Stimulated activated CD8-positive, alpha-beta memory T cell treated with anti-CD3 and anti-CD28 coated beads, Interleukin-7, amount 100 ng/mL, for 24 hours (primary cell): Measurements from ENCODE around the gene ZNF771.
"Not testable (repeated sequence)": the region's sequence is repeated elsewhere in the genome, so short reads cannot be mapped to it uniquely, and the experiment has no call there.

Source experiments
- DNase-seq: peaks from one replicate; pipeline ENCODE4 v3.0.0-alpha.2; 2020; ENCODE audit warnings: low read depth

The ZNF771 gene

GRCh38 chr16:30434852-30435251 is 27.4 kb downstream of the ZNF771 start:
- no peak for DNase-seq

- no peak for DNase-seq
These were observed 30.2 kb downstream of the ZNF771 start for GRCh38 chr16:30437511-30438046.

GRCh38 chr16:30438835-30439234 is 31.4 kb downstream of the ZNF771 start:
- no peak for DNase-seq

- no peak for DNase-seq
These were observed 32.4 kb downstream of the ZNF771 start for GRCh38 chr16:30439720-30440348.

GRCh38 chr16:30443631-30444030 is 36.2 kb downstream of the ZNF771 start:
- DNase-seq, result no peak

- DNase-seq, result no peak
These were observed 37.1 kb downstream of the ZNF771 start for GRCh38 chr16:30444231-30445148.

GRCh38 chr16:30445149-30445407 is 37.7 kb downstream of the ZNF771 start:
- DNase-seq, result no peak

GRCh38 chr16:30445408-30446202 is 38.2 kb downstream of the ZNF771 start, which contains the start of gene SEPHS2:
SEPHS2 (minus strand) TSS chr16:30445874; CDS start chr16:30445727, 147 bp downstream.
- peak; percentile 95 for DNase-seq

- no peak for DNase-seq
These were observed 38.8 kb downstream of the ZNF771 start for GRCh38 chr16:30446203-30446595.

- no peak for DNase-seq
These were observed 40.3 kb downstream of the ZNF771 start for GRCh38 chr16:30447512-30448226.

- no peak for DNase-seq
These were observed 41.7 kb downstream of the ZNF771 start for GRCh38 chr16:30449116-30449435.

- not testable (repeated sequence) for DNase-seq
These were observed 45.5 kb downstream of the ZNF771 start for GRCh38 chr16:30452709-30453580.

- DNase-seq, result no peak
These were observed 48.9 kb downstream of the ZNF771 start for GRCh38 chr16:30456302-30456701.

GRCh38 chr16:30457256-30457655 is 49.9 kb downstream of the ZNF771 start:
- no peak for DNase-seq

GRCh38 chr16:30457743-30458560 is 50.5 kb downstream of the ZNF771 start:
- no peak for DNase-seq

GRCh38 chr16:30458561-30459394 is 51.4 kb downstream of the ZNF771 start:
- peak; percentile 69 for DNase-seq

- no peak for DNase-seq
These were observed 52.0 kb downstream of the ZNF771 start for GRCh38 chr16:30459456-30459855.

GRCh38 chr16:30461426-30461825 is 54.0 kb downstream of the ZNF771 start:
- DNase-seq, result not testable (repeated sequence)

GRCh38 chr16:30464078-30464477 is 56.7 kb downstream of the ZNF771 start:
- no peak for DNase-seq
